NCI-H460 (cell line): ENCODE results near the gene MTCL1. TPM values are rescaled to one million over a fixed set of nuclear protein-coding genes. Genes with fewer than 3 reads are reported as not detected.

Experiments used
- DNase-seq: peaks from one replicate; pipeline ENCODE4 v3.0.0-alpha.2; 2016; ENCODE audit warnings: low read depth; ENCODE audit errors: extremely low read depth
- total RNA-seq: library from RNA; depleted of rRNA; stranded (reverse); fragments of >200 nt; shearing (Covaris generic); gene quantifications from 2 replicates; pipeline ENCODE4 v1.2.3, GENCODE V29; 2014

Gene MTCL1
- total RNA-seq, 1 experiment from 2014 or later, result 27.0 TPM

DNA sequence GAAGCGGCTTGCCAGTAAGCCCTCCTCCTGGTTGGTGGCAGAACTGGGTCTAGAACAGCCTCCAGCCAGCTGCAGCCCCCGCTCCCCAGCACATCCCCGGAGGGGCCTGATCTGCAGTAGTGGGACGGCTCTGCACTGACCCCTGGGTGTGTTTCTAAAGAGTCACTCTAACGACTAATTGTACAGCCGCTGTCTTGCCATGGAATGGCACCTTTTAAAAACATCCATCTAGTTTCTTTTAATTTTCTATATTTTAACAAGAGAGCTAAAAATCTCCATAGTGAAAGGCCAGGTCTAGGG lies 82.0 kb downstream of the MTCL1 start:
- DNase-seq, result no peak

GRCh38 chr18:8787794-8788193 lies 82.4 kb downstream of the MTCL1 start:
- no peak for DNase-seq

- DNase-seq, result no peak
Measured at GRCh38 chr18:8788503-8789429, 83.4 kb downstream of the MTCL1 start.

DNA sequence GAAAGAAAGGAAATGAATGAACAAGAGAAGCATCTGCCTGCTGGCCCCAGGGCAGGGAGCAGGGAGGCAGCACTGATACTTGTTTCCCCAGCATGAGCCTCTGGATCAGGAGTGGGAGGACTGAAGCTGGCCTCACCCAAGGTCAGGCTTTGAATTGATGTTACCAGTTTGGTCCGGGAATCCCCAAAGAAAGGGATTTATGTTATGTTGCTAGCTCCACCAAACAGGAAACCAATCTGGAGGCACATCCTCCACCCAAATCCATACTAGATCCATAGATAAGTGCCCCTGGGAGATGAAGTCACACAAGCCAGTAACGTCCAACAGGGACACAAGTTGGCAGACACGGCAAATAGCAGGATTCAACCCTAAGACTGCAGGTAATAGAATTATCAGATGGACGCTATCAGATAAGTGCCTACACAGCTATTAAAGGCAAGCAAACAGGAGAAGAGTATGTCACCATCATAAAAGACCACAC lies 85.9 kb downstream of the MTCL1 start:
- no peak for DNase-seq

DNA sequence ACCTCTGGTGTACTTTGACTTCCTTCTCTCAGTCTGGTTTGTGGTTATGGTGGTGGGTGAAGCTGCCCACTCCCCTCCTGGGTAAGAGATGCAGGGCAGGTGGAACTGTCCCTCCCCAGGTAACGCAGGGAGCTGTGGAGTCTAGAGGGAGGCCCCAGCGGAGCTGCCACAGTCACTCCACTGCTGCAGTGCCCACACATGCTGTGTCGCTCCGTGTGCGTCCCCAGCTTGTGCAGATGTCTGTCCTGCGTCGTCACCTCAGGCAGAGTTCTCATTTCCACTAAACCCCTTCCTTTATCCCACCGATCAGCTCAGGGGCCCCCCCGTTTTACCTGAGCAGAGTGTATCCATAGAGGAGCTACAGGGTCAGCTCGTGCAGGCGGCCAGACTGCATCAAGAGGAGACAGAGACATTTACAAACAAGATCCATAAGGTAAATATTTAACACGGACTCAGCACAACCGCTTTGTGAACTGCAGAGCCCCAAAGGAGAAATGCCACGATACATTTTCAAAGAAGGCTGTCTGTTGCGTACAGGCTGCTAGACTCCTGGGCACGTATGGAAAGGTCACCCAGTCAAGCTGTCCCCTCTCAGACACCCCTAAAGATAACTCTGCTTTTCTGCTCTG lies 87.4 kb downstream of the MTCL1 start:
- no peak for DNase-seq

- no peak for DNase-seq
Measured at GRCh38 chr18:8793445-8794155, 88.2 kb downstream of the MTCL1 start.

DNA sequence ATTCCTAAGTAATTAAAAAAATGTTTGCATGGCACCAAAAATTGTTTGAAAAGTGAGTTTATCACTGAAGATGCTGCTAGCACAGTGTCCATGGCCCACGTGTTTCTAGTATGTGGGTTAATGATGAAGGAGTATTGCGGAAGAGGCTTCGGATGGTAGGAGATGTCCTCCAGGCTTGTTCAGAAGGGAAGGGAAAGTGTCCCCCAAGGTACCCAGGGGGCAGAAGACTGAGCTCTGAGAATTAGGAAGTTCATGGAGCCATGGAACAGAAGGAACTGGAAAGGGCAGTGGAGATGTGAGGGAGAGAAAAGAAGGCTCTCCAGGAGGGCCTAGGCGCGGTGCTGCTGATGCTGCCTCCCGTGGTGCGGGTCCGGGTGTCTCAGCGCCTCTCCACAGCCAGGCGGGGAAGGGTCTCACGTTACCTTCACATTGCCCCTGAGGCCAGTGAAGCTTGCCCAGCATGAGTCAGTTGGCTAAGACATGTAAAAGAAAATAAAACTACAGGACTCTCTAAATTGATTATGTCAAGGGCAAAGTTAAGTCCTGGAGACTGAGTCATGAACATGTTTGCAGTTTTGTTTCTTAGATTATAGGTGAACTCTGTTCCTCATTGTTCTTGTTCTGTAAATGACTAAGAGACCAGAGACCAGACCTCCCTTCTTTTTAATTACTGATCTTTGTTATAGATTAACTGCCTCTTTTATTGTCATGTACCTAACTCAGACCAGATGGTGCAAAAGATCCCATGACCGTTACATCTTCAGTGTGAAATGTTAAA lies 89.0 kb downstream of the MTCL1 start:
- no peak for DNase-seq

DNA sequence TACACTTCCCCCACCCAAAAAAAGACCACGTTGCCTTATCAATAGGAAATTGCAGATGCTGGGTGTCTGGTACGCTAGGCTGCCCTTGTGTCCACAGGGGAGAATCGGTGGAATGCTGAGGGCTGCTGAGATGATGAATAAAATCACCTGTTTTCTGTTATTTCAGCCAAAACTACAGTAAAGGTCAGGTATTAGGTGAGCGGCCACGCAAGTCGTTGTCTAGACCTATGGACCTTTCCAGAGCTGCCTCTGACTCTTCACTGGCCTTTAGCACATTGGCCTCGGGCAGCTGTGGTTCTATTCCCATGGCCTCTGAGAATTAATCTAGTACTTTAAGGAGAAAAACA lies 89.6 kb downstream of the MTCL1 start:
- no peak for DNase-seq

- no peak for DNase-seq
Measured at GRCh38 chr18:8795586-8796325, 90.4 kb downstream of the MTCL1 start.

GRCh38 chr18:8797206-8797605 lies 91.8 kb downstream of the MTCL1 start:
- DNase-seq, result no peak

DNA sequence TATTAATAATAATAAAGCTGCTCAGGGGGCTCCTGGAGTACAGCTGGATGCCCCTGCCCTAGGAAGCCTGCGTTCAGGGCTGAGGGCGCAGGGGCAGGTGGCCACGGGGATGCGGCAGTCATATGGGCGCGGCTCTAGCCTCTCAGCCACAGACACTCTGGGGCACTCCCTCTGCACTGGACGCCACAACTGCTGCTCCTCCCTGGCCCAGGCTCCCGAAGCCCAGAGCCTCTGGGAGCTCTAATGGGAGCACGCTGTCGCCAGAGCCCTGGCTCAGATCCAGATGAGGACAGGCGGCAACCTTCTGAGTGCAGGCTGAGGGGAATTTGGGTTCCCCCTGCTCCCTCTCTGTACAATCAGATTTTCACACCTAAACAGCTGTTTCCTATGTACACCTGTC lies 93.6 kb downstream of the MTCL1 start:
- peak; percentile 54 for DNase-seq

- DNase-seq, result peak; percentile 43
Measured at GRCh38 chr18:8799596-8800441, 94.5 kb downstream of the MTCL1 start.

GRCh38 chr18:8800445-8800844 lies 95.1 kb downstream of the MTCL1 start:
- peak; percentile 93 for DNase-seq

- peak; percentile 25 for DNase-seq
Measured at GRCh38 chr18:8800876-8801262, 95.5 kb downstream of the MTCL1 start.

DNA sequence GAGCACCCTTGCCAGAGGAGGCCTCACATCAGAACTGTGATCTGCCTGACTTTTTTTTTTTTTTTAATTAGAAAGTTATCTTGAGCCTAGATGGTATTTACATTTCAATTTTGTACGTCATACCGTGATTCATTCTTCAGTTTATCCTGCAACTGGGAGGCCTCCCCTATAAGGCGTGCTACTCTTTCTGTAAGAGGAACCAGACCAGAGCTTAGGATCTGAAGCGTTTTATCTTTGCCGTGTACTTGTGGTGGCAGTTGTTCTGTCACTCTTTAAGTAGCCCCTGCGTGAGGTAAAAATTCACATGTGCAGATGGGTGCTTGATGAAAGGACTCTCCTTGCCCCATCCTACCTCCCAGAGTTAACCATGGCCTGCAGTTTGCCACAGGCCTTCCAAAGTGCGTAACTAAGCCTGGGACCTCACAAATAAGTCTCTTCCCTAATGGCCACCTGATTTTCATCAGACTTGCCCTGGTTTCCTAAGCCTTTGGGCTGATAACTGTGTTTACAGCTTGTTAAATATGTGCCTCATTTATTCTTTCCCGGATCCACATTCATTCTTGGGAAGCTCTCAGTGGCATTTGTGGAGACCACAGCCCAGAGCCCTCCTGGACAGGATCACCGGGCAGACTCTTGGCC lies 96.0 kb downstream of the MTCL1 start:
- DNase-seq, result peak; percentile 78

DNA sequence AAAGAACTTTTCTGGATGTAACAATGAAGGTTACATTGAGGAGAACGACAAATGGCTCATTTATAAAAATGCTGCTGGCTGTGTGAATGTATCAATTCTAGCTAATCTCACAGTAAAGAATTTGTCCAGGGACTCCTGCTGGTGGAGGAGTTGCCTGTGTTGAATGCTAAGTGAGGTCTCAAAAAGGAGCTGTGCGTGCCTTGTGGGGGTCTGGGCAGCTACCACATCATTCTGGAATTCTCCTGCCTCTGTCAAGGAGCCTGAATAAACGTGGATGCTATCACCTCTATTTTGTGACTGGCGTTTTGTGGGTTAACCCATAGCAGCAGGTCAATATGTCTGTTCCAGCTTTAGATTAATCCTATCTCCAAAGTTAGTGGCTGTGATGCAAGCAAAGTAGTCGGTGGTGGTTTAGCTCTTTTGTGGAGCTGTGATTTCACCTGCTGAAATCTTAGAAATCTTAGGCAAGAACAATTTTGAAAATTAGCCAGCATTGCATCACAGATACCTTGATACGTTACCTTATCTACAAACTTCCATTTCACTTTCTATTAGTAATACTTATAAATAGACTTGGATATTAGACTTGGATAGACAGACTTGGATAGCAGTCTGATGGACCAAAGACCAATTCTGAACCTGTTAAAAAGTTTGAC lies 96.8 kb downstream of the MTCL1 start:
- no peak for DNase-seq

- DNase-seq, result no peak
Measured at GRCh38 chr18:8803063-8803795, 97.9 kb downstream of the MTCL1 start.

- no peak for DNase-seq
Measured at GRCh38 chr18:8803957-8804356, 98.6 kb downstream of the MTCL1 start.
